GM19193 (cell line): Measurements from ENCODE around the gene AP5Z1.

Experiments used
- POLR2A ChIP-seq: IDR thresholded peaks from 4 replicates; pipeline ENCODE4 v1.6.1; 2011; ENCODE audit not compliant: insufficient read depth, insufficient read length; ENCODE audit errors: extremely low read depth

AP5Z1 gene

DNA sequence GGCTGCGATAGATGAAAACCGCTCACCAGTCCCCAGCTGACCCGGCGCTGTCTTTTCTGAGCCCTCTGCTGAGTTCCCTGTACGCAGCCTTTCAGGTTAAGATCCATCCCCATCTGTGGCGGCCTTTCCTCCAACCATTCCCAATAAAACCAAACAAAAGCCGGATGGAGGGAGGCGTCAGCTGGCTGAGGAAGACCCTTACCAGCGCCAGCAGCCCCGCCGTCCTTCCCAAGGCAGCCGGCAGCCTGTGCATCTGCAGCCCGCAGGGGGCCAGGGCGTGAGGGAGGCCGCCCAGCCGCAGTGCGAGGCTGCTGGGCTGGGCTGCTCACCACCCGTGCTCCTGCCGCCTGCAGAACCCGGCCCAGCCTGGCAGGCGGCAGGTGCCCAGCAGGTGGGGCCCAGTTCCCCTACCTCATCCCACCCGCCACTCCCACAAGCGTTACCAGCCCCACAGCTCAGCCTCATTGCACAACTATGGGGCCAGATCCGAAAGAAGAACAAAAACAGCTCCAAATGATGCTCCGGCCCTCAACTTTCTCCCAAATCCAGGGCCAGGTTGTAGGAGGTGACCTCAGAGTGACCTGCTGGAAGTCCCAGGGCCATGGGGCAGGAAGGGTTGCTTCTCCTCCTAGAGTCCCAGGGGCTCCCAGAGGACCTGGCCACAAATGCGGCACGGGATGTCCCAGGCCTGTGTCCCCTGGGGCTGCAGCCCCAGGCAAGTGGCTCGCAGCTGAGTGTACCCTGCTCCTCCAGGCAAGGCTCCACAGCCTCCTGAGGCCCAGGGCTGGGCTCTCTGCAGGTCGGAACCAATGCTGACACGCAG is 62.6 kb downstream of the AP5Z1 start:
- no peak for TF ChIP-seq POLR2A

GRCh38 chr7:4838626-4839334 is 63.4 kb downstream of the AP5Z1 start:
- TF ChIP-seq POLR2A: no peak

DNA sequence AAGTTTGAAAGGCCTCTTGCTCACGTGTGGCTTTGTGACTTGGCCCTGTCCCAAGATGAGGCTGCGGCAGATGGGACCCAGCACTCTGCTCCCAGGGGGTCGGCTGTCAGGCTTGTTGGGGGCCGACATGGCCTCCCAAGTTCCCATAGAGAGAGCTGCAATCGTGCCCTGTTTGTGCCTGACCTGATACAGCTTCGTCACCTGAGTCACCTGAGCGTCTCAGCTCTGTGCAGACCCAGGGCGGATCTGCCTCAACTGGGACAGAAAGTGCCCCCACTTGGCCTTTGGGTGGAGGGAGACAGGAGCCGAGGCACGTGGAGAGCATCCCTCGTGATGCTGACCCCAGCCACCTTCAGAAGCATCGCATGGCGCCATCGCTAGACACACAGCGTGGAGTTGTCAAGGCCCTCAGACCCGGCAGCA is 64.7 kb downstream of the AP5Z1 start:
- TF ChIP-seq POLR2A: no peak
